Activated B cell treated with CpG ODN at 0.5 μM for 24 hours (primary cell): ENCODE data around the gene SIRT4. TPM values are rescaled to one million over a fixed set of nuclear protein-coding genes. Genes with fewer than 3 reads are reported as not detected.

Experiments
- ATAC-seq: fragments of 200-7000 bp; cut with Tn5 transposase; one replicate; pipeline ENCODE4 v1.10.0; 2021; ENCODE audit warnings: low read depth, mild to moderate bottlenecking, moderate library complexity
- CTCF ChIA-PET: fragments of 350-600 bp; sonication (Branson Sonifier 250); formaldehyde crosslinking; loops from one replicate; lab custom pipeline; 2021; ENCODE audit warnings: antibody characterized with exemption; lab: Charles Lee
- POLR2A ChIA-PET: fragments of 350-600 bp; sonication (Branson Sonifier 250); formaldehyde crosslinking; loops from one replicate; lab custom pipeline; 2021; ENCODE audit warnings: antibody characterized with exemption; lab: Charles Lee
- DNase-seq: peaks from one replicate; pipeline ENCODE4 v3.0.0; 2022
- H3K27ac Mint-ChIP-seq: one replicate; pipeline ENCODE4 v1.8.0; 2020; ENCODE audit warnings: mixed read lengths
- H3K27me3 Mint-ChIP-seq: one replicate; pipeline ENCODE4 v1.8.0; 2021; ENCODE audit warnings: mixed read lengths
- H3K36me3 Mint-ChIP-seq: one replicate; pipeline ENCODE4 v1.8.0; 2021; ENCODE audit warnings: low read depth, mixed read lengths
- H3K4me1 Mint-ChIP-seq: one replicate; pipeline ENCODE4 v1.8.0; 2021; ENCODE audit warnings: mixed read lengths
- H3K4me3 Mint-ChIP-seq: one replicate; pipeline ENCODE4 v1.8.0; 2020; ENCODE audit warnings: mild to moderate bottlenecking, mixed read lengths
- H3K9me3 Mint-ChIP-seq: one replicate; pipeline ENCODE4 v1.8.0; 2020; ENCODE audit warnings: mixed read lengths
- intact Hi-C: fragments of 100-400 bp; cut with micrococcal nuclease; formaldehyde crosslinking; loops from one replicate; pipeline ENCODE4 v1.15.1; 2024
- total RNA-seq: library from RNA; stranded (reverse); gene quantifications from 2 replicates; pipeline ENCODE4 v1.2.3, GENCODE V29; 2022
- TF ChIP-seq, protein P1 (sequence below): fragments of 200-600 bp; IDR thresholded peaks from one replicate; pipeline ENCODE4 v1.8.0; 2022; ENCODE audit warnings: antibody characterized with exemption, mild to moderate bottlenecking

SIRT4 gene
- total RNA-seq, 1 donor from 2014 or later, result 1.6 TPM

DNA sequence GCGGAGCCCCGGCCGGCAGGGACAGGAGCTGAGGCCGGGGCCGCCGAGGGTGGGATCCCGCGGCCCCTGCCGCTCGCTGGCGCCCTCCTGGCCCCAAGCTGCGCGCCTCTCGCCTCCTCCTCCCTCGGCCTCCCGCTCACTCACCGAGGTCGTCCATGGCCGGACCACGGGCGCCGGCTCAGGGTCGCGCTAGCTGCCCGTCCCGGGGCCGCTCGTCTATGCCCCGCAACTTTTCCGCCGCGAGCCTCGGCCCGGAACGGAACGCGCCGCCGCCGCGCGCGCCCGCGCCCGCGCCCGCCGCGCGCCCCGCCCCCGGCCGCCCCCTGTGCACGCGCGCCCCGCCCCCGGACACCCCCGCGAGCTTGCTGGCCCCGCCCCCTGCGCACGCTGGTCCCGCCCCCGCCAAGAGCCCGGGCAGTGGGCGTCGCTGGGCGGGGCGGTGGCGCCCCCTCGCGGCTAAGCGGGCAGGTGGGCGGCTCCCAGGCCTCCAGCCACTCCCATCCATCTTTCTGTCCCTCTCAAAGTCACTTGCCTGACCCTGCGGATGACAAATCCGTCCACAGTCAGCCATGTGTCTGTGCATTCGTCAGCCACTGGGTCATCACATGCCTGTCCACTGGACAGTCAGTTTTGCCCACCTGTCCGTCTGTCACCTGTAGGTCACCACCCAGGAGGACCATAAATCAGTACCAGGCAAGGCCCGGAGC, 36.5 kb upstream of the SIRT4 start, which contains the start of gene PXN:
PXN (minus strand) TSS at position 258 of the 707 bp plus-strand sequence; CDS start at position 157, 101 bp downstream.
- H3K4me3 Mint-ChIP-seq, result peak within 1 kb of the TSS; percentile 86

GRCh38 chr12:120266180-120266870, 35.8 kb upstream of the SIRT4 start:
- H3K4me1 Mint-ChIP-seq, result peaks cover 18% of the 10 kb centered on the region
- H3K36me3 Mint-ChIP-seq, result no peaks in the 10 kb centered on the region
- ChIA-PET CTCF (interaction anchor here (1.0 to 8.9 kb wide), 10 partner anchors 9 to 65 kb away, joined by 3 to 243 read pairs (median 6); partner anchors contain the start of genes RNU4-1, RNU4-2 and RPLP0), POLR2A (interaction anchor here (0.6 to 6.0 kb wide), 10 partner anchors 11 to 72 kb away, joined by 3 to 94 read pairs (median 4); partner anchors contain the start of genes GCN1, RNU4-1, RNU4-2 and RPLP0)
- H3K27ac Mint-ChIP-seq, result peak overlapping the region; percentile 59
- no peaks in the 10 kb centered on the region for H3K9me3 Mint-ChIP-seq
- ATAC-seq (no peak), DNase-seq (no peak)
- TF ChIP-seq, protein P1, sequence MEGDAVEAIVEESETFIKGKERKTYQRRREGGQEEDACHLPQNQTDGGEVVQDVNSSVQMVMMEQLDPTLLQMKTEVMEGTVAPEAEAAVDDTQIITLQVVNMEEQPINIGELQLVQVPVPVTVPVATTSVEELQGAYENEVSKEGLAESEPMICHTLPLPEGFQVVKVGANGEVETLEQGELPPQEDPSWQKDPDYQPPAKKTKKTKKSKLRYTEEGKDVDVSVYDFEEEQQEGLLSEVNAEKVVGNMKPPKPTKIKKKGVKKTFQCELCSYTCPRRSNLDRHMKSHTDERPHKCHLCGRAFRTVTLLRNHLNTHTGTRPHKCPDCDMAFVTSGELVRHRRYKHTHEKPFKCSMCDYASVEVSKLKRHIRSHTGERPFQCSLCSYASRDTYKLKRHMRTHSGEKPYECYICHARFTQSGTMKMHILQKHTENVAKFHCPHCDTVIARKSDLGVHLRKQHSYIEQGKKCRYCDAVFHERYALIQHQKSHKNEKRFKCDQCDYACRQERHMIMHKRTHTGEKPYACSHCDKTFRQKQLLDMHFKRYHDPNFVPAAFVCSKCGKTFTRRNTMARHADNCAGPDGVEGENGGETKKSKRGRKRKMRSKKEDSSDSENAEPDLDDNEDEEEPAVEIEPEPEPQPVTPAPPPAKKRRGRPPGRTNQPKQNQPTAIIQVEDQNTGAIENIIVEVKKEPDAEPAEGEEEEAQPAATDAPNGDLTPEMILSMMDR, result no peak
- peak overlapping the region; percentile 86 for H3K4me3 Mint-ChIP-seq
- H3K27me3 Mint-ChIP-seq, result peaks cover 22% of the 10 kb centered on the region
- intact Hi-C loops, result no loop called here

More for the DNA sequence above, 36.5 kb upstream of the SIRT4 start, which contains the start of gene PXN:
- no peaks in the 10 kb centered on the region for H3K36me3 Mint-ChIP-seq
- TF ChIP-seq, protein P1, result no peak
- no peaks in the 10 kb centered on the region for H3K9me3 Mint-ChIP-seq
- peaks cover 18% of the 10 kb centered on the region for H3K4me1 Mint-ChIP-seq
- ChIA-PET POLR2A (interaction anchor here (0.5 to 6.0 kb wide), 15 partner anchors 11 to 181 kb away, joined by 3 to 94 read pairs (median 4); partner anchors contain the start of genes GCN1, RNU4-1, RNU4-2 and RPLP0), CTCF (interaction anchor here (0.6 to 8.9 kb wide), 14 partner anchors 9 to 65 kb away, joined by 3 to 243 read pairs (median 5); partner anchors contain the start of genes RNU4-1, RNU4-2 and RPLP0)
- ATAC-seq (peak; percentile 95), DNase-seq (peak; percentile 87)
- intact Hi-C loops, result loop anchor here (1.0 kb wide), 3 partner anchors 15 to 64 kb away; partner anchors contain the start of gene RPLP0
- peaks cover 20% of the 10 kb centered on the region for H3K27me3 Mint-ChIP-seq
- peak within 1 kb of the TSS; percentile 59 for H3K27ac Mint-ChIP-seq

- Mint-ChIP-seq H3K27me3 (peaks cover 22% of the 10 kb centered on the region), H3K36me3 (no peaks in the 10 kb centered on the region), H3K4me1 (peaks cover 14% of the 10 kb centered on the region), H3K4me3 (no peak overlapping the region), H3K9me3 (no peaks in the 10 kb centered on the region), H3K27ac (no peak overlapping the region)
- intact Hi-C loops, result no loop called here
- no peak for ATAC-seq
- ChIA-PET POLR2A (interaction anchor here (0.5 to 3.9 kb wide), 3 partner anchors 24 to 67 kb away, joined by 3 to 94 read pairs (median 5); partner anchors contain the start of genes RNU4-1, RNU4-2 and RPLP0), CTCF (interaction anchor here (0.7 to 8.9 kb wide), 3 partner anchors 34 to 39 kb away, joined by 3 to 243 read pairs (median 3); partner anchors contain the start of gene SIRT4)
- DNase-seq, result no peak
- TF ChIP-seq, protein P1, result no peak
Measured at GRCh38 chr12:120267736-120268135, 34.4 kb upstream of the SIRT4 start.

- Mint-ChIP-seq H3K4me3 (no peak overlapping the region), H3K4me1 (no peaks in the 10 kb centered on the region), H3K36me3 (no peaks in the 10 kb centered on the region), H3K9me3 (no peaks in the 10 kb centered on the region), H3K27me3 (peaks cover 6% of the 10 kb centered on the region), H3K27ac (no peak overlapping the region)
- TF ChIP-seq, protein P1, result no peak
- intact Hi-C loops, result no loop called here
- ATAC-seq (no peak), DNase-seq (no peak)
- ChIA-PET POLR2A (no interaction called here), CTCF (no interaction called here)
Measured at GRCh38 chr12:120276734-120277133, 25.4 kb upstream of the SIRT4 start.
